ENCODE measurements around the gene SPACA5.
"Not testable (repeated sequence)": the region's sequence is repeated elsewhere in the genome, so short reads cannot be mapped to it uniquely, and the experiment has no call there.

Gene SPACA5

DNA sequence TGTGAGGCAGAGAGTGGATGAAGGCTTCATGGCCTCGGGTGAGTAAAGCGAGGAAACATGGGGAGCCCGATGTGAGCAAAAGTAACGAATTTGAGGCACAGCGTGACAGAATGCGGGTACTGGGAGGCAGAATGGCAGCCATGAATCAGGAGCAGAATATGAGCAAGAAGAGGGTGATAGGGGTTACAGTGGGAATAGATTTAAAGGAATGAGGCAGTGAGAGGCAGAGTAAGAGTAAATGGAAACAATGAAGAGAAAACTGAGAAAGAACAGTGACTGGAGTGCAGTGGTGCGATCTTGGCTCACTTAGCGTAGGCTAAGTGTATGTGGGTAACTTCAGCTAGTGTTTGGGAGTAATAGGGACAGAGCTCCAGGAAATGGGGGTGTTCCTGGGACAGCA is at the start of gene SPACA5:
TSS of gene SPACA5 (plus strand) at position 301 of the 400 bp plus-strand sequence. CDS start 815 bp downstream, outside the sequence.
- not testable (repeated sequence) for DNase-seq (ENCODE audit: low read depth)

DNA sequence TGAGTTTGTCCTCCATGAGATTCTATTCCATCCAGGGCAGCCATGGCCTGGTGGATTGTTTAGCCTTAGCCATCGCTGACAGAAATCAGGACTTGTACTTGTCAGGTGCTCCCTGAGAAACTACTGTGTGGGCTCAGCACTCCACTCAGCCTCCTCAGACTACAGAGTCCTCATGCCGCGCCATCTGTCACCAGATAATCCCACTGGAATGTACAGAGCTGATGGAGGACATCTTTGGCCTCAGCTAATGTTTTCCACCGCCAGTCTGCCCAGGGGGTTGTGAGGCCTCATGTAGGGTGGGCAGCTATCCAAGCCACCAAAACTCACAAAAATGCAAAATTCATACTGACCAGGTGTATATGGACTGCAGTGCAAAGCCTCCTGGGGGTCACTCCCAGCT is 48.6 kb upstream of the SPACA5 start:
- DNase-seq (ENCODE audit: low read depth): not testable (repeated sequence)

DNA sequence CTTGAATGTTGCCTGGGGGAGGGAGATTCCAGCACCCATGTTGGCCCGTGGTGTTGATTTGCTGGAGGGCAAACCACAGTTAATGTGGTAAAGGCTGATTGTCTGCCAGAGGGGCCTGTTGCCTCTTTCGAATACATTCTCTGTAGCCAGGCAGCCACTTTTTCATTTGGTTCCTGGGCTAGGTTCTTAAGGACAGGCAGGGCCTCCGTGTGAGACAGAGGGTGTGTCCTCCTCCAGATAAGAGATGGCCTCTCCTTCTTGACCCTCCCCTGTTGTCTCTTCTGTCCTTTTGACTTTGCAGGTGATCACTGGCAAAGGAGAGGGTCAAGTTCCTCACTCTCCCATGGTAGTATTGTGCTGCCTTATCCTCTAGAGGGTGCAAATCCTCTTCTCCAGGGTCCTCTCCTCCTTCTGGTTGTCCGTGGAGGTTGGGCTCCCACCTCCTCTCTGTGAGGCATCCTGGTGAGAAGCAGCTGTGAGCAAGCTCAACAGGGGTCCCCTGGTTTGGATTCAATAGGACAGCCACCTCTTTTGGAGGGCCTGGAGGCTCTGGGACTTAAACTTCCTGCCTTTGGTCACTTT is 47.9 kb upstream of the SPACA5 start:
- no peak for DNase-seq (ENCODE audit: low read depth)

DNA sequence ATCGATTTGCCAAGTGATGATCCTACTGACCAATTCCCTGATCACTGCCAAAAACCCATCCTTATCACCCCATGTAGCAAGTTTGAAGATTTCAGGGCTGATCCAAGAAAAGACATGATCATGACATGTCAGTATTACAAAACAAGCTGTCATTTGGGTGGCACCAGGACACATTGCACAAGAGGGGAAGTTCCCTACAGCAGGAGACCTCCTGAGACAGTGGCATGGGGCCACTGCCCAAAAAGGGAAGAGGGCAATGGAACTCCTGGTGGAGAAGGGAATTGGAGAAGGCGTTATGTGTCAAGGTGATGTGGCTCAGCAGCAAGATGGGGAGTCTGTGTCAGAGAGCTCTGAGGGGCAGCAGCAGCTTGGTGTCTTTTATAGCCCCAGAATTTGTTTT is 46.4 kb upstream of the SPACA5 start:
- no peak for DNase-seq (ENCODE audit: low read depth)

DNA sequence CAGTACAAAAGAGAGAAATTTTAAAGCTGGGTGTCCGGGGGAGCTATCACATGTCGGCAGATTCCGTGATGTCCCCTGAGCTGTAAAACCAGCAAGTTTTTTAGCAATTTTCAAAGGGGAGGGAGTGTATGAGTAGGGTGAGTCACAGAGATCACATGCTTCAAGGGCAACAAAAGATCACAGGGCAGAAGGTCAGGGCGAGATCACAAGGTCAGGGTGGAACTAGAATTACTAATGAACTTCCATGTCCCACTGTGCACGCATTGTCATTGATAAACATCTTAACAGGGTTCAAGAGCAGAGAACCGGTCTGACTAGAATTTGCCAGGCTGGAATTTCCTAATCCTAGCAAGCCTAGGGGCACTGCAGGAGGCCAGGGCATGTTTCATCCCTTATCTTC is 45.0 kb upstream of the SPACA5 start:
- DNase-seq (ENCODE audit: low read depth): not testable (repeated sequence)

DNA sequence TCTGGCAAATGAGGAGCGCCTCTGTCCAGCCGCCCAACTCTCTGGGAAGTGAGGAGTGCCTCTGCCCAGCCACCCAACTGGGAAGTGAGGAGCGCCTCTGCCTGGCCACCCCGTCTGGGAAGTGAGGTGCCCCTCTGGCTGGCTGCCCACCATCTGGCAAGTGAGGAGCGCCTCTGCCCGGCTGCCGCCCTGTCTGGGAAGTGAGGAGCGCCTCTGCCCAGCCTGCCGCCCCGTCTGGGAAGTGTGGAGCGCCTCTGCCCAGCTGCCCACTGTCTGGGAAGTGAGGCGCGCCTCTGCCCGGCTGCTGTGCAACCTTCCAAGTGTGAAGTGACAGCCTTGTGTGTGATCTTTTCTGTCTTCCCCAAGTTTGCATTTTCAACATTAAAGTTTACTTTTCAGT is 41.3 kb upstream of the SPACA5 start:
- not testable (repeated sequence) for DNase-seq (ENCODE audit: low read depth)

DNA sequence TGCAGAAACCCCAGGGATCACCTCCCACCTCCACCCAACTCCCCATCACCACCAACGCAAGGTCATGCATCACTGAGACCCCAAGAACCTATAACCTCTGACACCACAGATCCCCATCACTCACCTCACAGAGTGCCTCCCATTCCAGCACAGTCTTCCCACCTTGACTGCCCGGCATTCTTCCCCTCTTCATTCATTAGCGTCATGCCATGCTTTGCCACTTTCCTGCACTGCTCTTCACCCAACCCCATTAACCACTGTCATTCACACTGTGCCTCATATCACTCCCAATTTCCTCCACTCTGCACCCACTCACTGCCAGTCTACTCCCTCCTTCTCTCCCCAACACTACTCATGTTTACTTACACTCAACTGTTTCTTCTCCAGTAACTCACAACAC is 33.6 kb upstream of the SPACA5 start:
- no peak for DNase-seq (ENCODE audit: low read depth)

DNA sequence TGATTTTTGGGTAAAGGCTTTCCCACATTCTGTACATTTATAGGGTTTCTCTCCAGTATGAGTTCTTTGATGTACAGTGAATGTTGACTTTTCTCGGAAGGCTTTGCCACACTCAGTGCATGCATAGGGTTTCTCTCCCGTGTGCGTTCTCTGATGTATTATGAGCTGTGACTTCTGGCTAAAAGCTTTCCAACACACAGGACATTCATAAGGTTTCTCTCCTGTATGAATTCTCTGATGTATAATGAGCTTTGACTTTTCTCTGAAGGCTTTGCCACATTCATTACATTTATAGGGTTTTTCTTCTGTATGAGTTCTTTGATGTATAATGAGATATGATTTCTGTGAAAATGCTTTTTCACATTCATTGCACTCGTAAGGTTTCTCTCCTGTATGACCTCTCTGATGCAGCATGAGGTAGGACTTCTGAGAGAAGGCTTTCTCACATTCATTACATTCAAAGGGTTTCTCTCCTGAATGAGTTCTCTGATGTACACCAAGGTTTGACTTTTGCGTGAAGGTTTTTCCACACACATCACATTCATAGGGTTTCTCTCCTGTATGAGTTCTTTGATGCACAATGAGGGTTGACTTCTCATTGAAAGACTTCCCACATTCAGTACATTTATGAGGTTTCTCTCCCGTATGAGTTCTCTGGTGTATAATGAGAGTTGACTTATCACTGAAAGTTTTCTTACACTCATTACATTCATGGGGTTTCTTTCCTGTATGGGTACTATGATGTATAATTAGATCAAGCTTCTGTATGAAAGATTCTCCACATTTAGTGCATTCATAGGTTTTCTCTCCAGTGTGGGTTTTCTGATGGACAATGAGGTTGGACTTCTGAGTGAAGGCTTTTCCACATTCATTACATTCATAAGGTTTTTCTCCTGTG is 30.3 kb upstream of the SPACA5 start:
- no peak for DNase-seq (ENCODE audit: low read depth)

DNA sequence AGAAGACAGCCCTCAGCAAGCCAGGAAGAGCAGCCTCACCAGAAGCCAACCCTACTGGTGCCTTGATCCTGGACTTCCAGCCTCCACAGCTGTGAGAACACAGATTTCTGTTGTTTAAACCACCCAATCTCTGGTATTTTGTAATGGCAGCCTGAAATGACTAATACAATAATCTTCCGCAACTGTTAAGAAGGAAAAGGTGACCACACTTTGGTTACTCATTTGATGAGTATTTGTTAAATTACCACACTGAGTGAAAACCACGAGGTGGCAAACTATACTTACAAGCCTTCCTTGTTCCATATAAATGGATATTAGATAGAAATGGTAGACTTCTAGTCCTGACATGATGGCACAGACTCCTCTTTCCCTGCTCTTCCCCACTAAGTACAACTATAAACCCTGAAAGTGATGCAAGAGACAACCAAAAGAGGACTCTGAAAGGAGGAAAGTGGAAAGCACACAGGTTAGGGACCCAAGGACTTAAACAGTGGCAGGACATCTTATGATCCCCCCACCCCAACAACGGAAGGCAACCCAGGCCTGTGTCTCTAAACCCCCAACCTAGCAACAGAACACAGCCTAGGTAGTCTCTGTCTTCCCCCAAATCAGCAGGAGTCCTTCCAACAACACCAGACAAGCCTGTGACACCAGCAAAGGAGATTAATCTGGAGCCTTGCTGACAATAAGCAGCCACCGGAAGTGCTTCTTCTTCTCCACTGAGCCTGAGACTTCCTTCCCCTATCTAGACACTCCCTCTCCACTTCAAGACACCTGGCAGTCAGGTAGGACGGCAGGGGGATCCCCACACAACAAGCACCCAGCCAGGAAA is 15.3 kb upstream of the SPACA5 start:
- no peak for DNase-seq (ENCODE audit: low read depth)

DNA sequence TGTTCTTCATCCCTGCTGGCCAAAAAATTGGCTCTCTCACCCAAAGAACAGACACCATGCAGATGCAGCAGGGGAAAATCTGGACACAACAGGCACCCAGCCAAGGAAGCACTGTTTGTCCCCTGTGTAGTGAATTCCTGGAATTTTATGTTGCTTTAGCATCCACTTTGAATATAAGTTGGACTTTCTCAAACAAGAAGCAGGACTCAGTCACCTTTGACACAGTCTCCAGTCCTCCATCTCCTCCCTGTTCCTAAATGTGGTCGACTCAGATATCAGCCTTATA is 14.8 kb upstream of the SPACA5 start:
- DNase-seq (ENCODE audit: low read depth): no peak

DNA sequence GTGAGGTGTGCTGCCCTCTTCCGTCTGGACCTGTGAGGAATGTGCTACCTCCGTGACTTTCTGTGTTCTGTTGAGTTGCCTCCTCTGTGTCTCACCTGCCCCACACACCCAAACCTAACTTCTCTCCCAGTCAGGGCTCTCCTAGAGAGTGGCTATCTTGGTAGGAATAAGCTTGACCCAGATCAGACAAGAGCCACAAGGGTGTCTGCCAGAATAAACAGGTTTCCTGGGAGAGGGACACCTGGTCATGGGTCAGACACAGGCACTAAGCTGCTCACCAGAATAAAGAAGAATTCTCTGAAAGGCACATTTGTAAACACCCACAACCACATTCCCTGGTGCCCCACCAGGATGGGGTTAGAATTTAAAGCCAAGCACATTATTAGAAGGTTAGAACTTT is 14.1 kb upstream of the SPACA5 start:
- no peak for DNase-seq (ENCODE audit: low read depth)

DNA sequence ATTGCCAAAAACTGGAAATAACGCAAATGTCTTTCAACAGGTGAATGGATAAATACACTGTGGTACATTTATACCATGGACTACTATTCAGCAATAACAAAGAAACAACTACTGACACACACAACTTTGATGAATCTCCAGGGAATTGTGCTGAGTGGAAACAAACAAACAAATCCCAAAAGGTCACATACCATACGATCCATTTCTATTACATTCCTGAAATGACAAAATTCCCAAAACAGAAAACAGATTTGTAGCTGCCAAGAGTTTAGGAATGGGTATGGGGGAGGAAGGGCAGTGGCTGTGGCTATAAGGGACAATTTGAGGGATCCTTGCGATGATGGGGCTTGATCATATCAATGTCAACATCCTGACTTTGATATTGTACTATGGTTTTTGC is 5.5 kb upstream of the SPACA5 start:
- DNase-seq (ENCODE audit: low read depth): no peak

DNA sequence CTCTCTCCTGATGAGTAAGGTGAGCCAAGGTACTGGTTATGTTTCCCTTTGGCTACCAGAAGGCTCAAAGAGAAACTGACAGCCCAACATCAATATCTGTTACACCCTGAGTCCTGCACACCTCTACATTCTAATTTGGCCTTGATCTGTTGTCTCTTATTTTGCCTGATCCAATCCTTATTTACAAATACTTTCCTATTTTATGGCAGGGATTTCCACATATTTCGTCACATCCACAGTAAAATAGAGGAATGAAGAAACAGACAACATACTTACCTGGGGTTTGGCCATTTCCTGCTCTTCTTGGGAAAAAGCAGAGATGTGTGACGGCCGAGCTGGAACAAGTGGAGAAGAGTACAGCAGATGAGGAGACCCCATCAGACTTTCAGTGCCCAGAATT is 4.5 kb upstream of the SPACA5 start:
- DNase-seq (ENCODE audit: low read depth): no peak

DNA sequence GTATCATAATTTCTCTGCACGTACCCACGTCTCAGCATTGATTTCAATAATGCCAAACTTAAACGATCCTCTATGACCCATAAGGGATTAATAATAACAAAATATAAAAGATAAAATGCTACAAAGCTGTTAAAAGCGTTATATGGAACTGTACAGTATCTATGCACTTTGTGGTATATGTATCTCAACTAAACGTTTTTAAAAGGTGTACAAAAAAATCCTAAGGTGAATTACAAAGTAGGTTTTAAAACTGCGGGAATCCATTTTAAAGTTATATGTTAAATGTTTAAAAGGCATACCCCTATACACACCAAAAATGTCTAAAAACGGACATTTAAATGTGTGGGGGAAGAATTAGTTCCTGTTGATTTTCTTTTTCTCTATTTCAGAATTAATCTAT is 3.9 kb upstream of the SPACA5 start:
- no peak for DNase-seq (ENCODE audit: low read depth)

DNA sequence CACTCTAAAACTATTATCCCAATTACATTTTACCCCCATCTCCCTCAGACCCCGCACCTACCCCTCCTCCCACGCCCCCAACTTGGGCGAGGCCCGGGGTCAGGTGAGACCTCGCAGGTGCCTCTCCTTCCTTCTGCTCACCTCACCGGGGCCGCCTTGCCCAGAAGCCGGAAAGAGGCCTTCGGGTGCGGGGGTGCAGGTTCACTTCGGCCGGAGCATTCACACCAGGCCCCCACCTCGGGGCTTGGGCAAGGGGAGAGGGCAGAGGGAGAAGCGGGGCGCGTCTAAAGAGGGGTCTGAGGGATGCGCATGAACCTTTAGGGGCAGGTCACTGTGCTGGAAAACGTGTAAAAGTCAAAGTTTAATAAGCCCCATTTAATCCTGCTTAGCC is 3.4 kb upstream of the SPACA5 start:
- DNase-seq (ENCODE audit: low read depth): no peak

DNA sequence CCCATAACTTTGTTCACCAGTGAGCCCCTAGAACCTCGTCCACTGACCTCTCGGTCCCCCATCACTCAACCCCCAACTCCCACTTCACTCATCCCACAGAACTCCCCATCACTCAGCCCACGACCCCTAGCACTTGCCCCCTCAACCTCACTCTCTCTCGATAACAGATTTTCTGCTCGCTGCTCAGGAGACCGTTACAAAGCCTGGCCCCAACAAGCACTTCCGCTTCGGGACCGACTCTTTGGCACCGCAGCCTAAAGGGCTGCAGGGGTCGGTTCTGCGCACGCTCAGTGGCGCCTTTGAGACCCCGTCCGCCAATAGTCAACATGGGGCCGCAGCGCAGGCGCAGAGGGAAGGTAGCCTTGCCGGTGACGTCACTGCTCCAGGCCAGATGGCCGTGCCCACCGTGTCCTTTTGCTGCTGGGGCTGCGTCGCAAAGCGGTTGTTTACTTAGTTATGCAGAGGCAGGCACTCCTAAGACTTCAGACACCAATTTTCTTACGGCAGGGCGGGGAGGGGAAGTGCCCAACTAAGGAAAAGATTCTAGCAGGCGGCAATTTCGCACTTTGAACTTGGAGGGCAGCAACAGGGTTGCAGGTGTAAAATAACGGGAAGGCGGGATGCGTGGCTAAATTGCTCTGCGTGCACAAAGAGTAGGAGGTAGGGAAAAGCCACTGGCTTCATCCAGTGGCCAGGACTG is 2.9 kb upstream of the SPACA5 start, which contains the start of gene ZNF182:
TSS of gene ZNF182 (minus strand) at position 232 of the 700 bp plus-strand sequence. CDS start 1,380 bp downstream, outside the sequence.
- peak; percentile 85 for DNase-seq (ENCODE audit: low read depth)

DNA sequence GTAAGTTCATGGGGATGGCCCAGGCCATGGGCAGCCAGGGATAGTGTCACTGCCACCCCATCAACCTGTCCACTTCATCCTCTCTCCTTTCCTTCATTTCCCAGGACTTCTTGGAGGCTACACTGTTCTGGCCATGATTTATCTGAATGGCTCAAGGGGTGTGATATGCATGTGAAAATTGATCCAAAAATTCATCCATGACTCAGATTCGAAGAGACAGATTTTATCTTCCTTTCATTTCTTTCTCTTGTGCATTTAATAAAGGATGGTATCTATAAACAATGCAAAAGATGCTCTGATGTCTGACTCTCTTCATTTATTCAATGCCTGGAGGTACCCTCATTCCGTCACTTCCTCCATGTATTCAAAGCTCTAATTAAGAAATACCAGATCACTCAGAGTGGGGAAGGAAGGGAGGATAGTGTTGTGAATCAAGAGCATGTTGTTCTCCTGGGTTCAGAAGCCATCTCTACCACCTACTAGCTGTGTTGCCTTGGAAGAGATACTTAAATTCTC is 2.7 kb downstream of the SPACA5 start:
- not testable (repeated sequence) for DNase-seq (ENCODE audit: low read depth)

DNA sequence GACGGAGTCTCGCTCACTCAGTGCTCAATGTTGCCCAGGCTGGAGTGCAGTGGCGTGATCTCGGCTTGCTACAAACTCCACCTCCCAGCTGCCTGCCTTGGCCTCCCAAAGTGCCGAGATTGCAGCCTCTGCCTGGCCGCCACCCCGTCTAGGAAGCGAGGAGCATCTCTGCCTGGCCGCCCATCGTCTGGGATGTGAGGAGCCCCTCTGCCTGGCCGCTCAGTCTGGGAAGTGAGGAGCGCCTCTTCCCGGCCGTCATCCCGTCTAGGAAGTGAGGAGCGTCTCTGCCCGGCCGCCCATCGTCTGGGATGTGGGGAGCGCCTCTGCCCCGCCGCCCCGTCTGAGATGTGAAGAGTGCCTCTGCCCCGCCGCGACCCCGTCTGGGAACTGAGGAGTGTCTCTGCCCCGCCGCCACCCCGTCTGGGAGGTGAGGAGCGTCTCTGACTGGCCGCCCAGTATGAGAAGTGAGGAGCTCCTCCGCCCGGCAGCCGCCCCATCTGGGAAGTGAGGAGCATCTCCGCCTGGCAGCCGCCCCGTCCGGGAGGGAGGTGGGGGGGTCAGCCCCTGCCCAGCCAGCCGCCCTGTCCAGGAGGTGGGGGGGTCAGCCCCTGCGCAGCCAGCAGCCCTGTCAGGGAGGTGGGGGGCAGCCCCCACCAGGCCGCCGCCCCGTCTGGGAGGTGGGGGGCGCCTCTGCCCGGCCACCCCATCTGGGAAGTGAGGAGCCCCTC is 10.0 kb downstream of the SPACA5 start:
- DNase-seq (ENCODE audit: low read depth): not testable (repeated sequence)

DNA sequence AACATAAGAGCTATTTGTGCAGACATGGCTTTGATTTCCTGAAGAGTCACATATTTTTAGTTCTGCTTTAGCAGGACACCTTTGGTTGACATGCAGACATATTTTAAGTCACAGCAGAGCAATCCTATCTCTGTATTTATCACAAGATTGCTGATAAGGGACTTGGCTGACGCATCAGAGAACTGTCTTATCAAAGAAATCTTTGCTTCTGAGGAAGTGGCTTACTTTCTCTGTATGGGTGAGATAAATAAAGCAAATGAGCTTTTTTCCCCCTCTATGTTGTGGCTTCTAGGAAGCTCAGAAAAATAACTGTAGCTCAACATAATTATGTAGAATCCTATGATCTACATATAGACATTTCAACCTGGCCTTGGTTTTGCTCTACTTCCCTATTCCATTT is 13.1 kb downstream of the SPACA5 start:
- not testable (repeated sequence) for DNase-seq (ENCODE audit: low read depth)

DNA sequence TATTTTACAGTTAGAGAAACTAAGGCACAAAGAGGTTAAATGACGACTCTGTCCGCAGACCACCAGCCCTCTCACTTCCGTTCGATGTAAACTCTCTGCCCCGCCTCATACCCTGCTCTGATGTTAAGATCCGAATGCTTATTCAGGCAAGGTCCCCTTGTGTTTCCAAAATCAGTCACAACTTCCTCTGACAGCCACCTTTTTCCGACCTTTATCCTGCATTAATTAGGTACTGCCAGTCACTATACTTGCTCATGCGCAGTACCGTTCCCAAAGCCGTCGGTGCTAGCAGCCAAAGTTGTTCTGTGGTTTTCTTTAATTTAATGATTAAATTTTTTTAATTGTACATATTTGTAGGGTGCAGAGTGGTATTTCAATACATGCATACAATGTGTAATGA is 13.7 kb downstream of the SPACA5 start:
- DNase-seq (ENCODE audit: low read depth): not testable (repeated sequence)

Data from T-helper 22 cell (primary cell).